Hepatocyte (in vitro differentiated cells): ENCODE data around the gene ARL15. TPM values are rescaled to one million over a fixed set of nuclear protein-coding genes. Genes with fewer than 3 reads are reported as not detected.
A peak's percentile ranks its signal among the peaks of the same experiment; 100 is the strongest.

Experiments used
- DNase-seq: peaks from one replicate; pipeline ENCODE4 v3.0.0-alpha.2; 2016; ENCODE audit warnings: low spot score
- H2AFZ ChIP-seq: fragments of 200-600 bp; sonication (generic); 2 replicates; pipeline ENCODE4 v1.6.0; 2016; ENCODE audit warnings: antibody characterized with exemption, mild to moderate bottlenecking
- H3K27ac ChIP-seq: fragments of 200-600 bp; sonication (generic); 2 replicates; pipeline ENCODE4 v1.5.1; 2016; ENCODE audit warnings: mild to moderate bottlenecking
- H3K27me3 ChIP-seq: fragments of 200-600 bp; sonication (generic); 2 replicates; pipeline ENCODE4 v1.6.1; 2016
- H3K36me3 ChIP-seq: fragments of 200-600 bp; sonication (generic); replicated peaks from 2 replicates; pipeline ENCODE4 v1.5.1; 2016; ENCODE audit warnings: low read depth; ENCODE audit not compliant: insufficient read depth
- H3K4me1 ChIP-seq: fragments of 200-600 bp; sonication (generic); 2 replicates; pipeline ENCODE4 v1.5.1; 2016; ENCODE audit warnings: mild to moderate bottlenecking, moderate library complexity; ENCODE audit not compliant: insufficient read depth
- H3K4me2 ChIP-seq: fragments of 200-600 bp; sonication (generic); 2 replicates; pipeline ENCODE4 v1.6.0; 2016
- H3K4me3 ChIP-seq: fragments of 200-600 bp; sonication (generic); 2 replicates; pipeline ENCODE4 v1.5.1; 2016; ENCODE audit warnings: mild to moderate bottlenecking
- H3K79me2 ChIP-seq: fragments of 200-600 bp; sonication (generic); 2 replicates; pipeline ENCODE4 v1.6.0; 2017; ENCODE audit warnings: mild to moderate bottlenecking
- H3K9me2 ChIP-seq: fragments of 200-600 bp; sonication (generic); replicated peaks from 2 replicates; pipeline ENCODE4 v1.6.0; 2017; ENCODE audit warnings: mild to moderate bottlenecking; ENCODE audit not compliant: insufficient read depth
- H3K9me3 ChIP-seq: fragments of 200-600 bp; sonication (generic); 2 replicates; pipeline ENCODE4 v1.5.1; 2016; ENCODE audit warnings: low read depth, mild to moderate bottlenecking
- H4K20me1 ChIP-seq: fragments of 200-600 bp; sonication (generic); 2 replicates; pipeline ENCODE4 v1.6.0; 2016; ENCODE audit warnings: mild to moderate bottlenecking; ENCODE audit not compliant: insufficient read depth, poor library complexity, severe bottlenecking
- EZH2 ChIP-seq: fragments of 200-600 bp; sonication (generic); IDR thresholded peaks from 2 replicates; pipeline ENCODE4 v1.6.1; 2016; ENCODE audit warnings: antibody characterized with exemption, mild to moderate bottlenecking, borderline replicate concordance
- EZH2phosphoT487 ChIP-seq: fragments of 200-600 bp; sonication (generic); IDR thresholded peaks from one replicate; pipeline ENCODE4 v1.6.1; 2018; ENCODE audit warnings: antibody characterized with exemption, mild to moderate bottlenecking, low read depth, moderate library complexity; ENCODE audit not compliant: unreplicated experiment, severe bottlenecking
- WGBS: methylation state at CpG from one replicate; pipeline ENCODE4 v1.1.6; 2016; ENCODE audit warnings: low lambda C conversion rate; ENCODE audit errors: missing lambda C conversion rate; 5-methylcytosine and 5-hydroxymethylcytosine counted together
- polyA plus RNA-seq: library from polyadenylated mRNA; unstranded; fragments of >200 nt; fragmentation: Nextera tagmentation; extraction: Ambion mirVana; gene quantifications from 2 replicates; pipeline ENCODE4 v1.2.1, GENCODE V29; 2016
- total RNA-seq: library from RNA; depleted of rRNA; stranded (reverse); fragments of >200 nt; gene quantifications from 2 replicates; pipeline ENCODE4 v1.2.3, GENCODE V29; 2014
- TF ChIP-seq, protein P1 (sequence below): fragments of 200-600 bp; sonication (generic); IDR thresholded peaks from 2 replicates; pipeline ENCODE4 v1.5.1; 2016; ENCODE audit warnings: antibody characterized with exemption, mild to moderate bottlenecking; ENCODE audit not compliant: poor library complexity

ARL15 gene
- total and polyA plus RNA-seq, 2 experiments from 2014 or later: 13.3 to 66.3 TPM

DNA sequence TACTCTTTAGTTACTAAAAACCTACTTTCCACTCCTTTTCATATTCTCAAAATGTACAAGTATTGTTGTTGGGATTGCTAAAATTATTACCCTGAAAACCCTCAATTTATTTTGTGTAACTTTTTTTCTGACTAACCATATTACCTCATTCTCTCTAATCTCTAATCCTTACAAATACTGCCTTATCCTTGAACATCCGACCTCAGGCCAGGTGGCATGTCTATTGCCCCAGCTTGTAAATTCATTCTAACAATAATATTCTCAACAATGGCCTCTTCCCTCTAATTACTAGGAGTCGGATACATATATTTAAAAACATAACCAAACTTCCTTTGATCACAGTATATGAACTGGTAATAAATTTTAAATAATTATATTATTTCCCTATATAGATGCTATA lies 25.8 kb downstream of the ARL15 start:
- 67% methylated on average over 2 of the region's 2 CpGs for WGBS
- Histone ChIP-seq H3K79me2 (peaks cover 89% of the 10 kb centered on the region), H4K20me1 (no peaks in the 10 kb centered on the region), H3K36me3 (no peaks in the 10 kb centered on the region), H3K9me2 (no peaks in the 10 kb centered on the region), H3K4me1 (peaks cover 6% of the 10 kb centered on the region), H3K4me3 (no peak overlapping the region), H3K9me3 (no peaks in the 10 kb centered on the region), H3K27ac (no peak overlapping the region), H2AFZ (no peak overlapping the region), H3K4me2 (no peak overlapping the region), H3K27me3 (no peaks in the 10 kb centered on the region)
- no peak for DNase-seq
- no peak for TF ChIP-seq EZH2phosphoT487
- TF ChIP-seq, protein P1, sequence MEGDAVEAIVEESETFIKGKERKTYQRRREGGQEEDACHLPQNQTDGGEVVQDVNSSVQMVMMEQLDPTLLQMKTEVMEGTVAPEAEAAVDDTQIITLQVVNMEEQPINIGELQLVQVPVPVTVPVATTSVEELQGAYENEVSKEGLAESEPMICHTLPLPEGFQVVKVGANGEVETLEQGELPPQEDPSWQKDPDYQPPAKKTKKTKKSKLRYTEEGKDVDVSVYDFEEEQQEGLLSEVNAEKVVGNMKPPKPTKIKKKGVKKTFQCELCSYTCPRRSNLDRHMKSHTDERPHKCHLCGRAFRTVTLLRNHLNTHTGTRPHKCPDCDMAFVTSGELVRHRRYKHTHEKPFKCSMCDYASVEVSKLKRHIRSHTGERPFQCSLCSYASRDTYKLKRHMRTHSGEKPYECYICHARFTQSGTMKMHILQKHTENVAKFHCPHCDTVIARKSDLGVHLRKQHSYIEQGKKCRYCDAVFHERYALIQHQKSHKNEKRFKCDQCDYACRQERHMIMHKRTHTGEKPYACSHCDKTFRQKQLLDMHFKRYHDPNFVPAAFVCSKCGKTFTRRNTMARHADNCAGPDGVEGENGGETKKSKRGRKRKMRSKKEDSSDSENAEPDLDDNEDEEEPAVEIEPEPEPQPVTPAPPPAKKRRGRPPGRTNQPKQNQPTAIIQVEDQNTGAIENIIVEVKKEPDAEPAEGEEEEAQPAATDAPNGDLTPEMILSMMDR: no peak
- no peak for TF ChIP-seq EZH2

DNA sequence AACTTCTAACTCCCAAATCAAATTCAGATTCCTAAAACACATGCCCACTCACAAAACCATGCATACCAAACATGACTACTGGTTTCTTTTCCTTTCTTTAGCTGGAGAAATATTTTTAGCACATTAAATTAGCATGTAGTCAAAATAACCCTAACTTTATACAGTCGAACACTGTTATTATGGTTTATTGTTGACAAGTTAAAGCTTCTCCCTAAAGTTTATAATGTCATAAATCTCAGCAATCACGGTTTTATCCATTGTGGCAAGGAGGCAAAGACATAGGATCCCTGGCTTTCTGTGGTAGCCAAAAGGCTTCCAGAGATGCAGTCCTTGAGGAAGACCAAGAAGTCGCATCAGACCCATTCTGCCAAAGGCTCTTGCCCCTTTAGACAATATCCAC lies 27.5 kb downstream of the ARL15 start:
- H3K4me3 ChIP-seq: no peak overlapping the region
- no peaks in the 10 kb centered on the region for H4K20me1 ChIP-seq
- peaks cover 6% of the 10 kb centered on the region for H3K4me1 ChIP-seq
- TF ChIP-seq, protein P1: no peak
- no peaks in the 10 kb centered on the region for H3K27me3 ChIP-seq
- H3K4me2 ChIP-seq: no peak overlapping the region
- DNase-seq: no peak
- no peaks in the 10 kb centered on the region for H3K9me3 ChIP-seq
- H3K9me2 ChIP-seq: no peaks in the 10 kb centered on the region
- 74% methylated on average over 3 of the region's 3 CpGs for WGBS
- peaks cover 79% of the 10 kb centered on the region for H3K79me2 ChIP-seq
- no peak overlapping the region for H3K27ac ChIP-seq
- H2AFZ ChIP-seq: no peak overlapping the region
- no peaks in the 10 kb centered on the region for H3K36me3 ChIP-seq

DNA sequence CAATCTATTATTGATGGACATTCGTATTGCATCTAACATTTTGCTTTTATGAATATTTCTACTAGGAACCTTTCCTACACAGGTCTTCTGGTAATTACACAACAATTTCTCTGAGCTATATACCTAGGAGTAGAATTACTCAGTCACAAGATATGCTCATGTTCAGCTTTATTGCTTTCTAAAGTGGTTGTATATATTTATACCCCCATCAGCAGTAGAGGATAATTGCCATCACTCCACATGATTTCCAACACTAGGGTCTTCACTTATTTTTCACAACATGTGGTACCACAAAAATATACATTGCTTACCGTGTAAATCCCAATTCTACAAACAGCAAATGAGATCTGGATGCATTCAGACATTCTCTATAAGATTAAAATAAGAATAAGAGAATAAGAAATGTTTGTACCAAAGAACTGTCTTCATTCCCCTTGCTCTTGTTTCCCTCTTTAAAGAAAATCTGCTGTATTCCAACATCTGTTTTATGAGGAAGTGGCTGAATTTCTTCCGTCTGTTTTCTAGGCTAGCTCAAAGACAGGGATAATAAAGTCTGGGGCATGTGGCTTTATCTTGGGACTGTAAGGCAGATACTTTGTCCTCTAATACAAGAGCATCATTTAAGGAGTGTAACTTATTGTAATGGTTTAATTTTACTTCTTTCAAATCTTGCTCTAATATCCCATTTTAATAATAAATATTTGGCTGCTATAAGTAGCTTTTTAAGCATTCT lies 28.2 kb downstream of the ARL15 start:
- WGBS: 67% methylated on average over 3 of the region's 3 CpGs
- no peaks in the 10 kb centered on the region for H4K20me1 ChIP-seq

More for the DNA sequence above, 28.2 kb downstream of the ARL15 start:
- Histone ChIP-seq H2AFZ (no peak overlapping the region), H3K27me3 (no peaks in the 10 kb centered on the region), H3K36me3 (no peaks in the 10 kb centered on the region), H3K4me3 (no peak overlapping the region), H3K9me2 (no peaks in the 10 kb centered on the region), H3K4me1 (peaks cover 6% of the 10 kb centered on the region), H3K9me3 (no peaks in the 10 kb centered on the region), H3K79me2 (peaks cover 74% of the 10 kb centered on the region), H3K4me2 (no peak overlapping the region), H3K27ac (peak overlapping the region; percentile 45)
- TF ChIP-seq EZH2 (no peak), EZH2phosphoT487 (no peak)
- TF ChIP-seq, protein P1: no peak
- no peak for DNase-seq
